Fibroblast of villous mesenchyme (primary cell): ENCODE measurements around the gene DNAI1. TPM values are rescaled to one million over a fixed set of nuclear protein-coding genes. Genes with fewer than 3 reads are reported as not detected.

Experiments used
- DNase-seq: peaks from one replicate; pipeline ENCODE4 v3.0.0-alpha.2; 2010; ENCODE audit warnings: low read depth
- H3K4me3 ChIP-seq: 2 replicates; pipeline ENCODE4 v1.5.1; 2011; ENCODE audit warnings: low read depth, mild to moderate bottlenecking, low read length
- CTCF ChIP-seq: IDR thresholded peaks from 2 replicates; pipeline ENCODE4 v1.5.1; 2012; ENCODE audit warnings: low read depth, mild to moderate bottlenecking, low read length; ENCODE audit not compliant: insufficient read depth
- total RNA-seq: library from RNA; depleted of rRNA; stranded (reverse); fragments of >200 nt; gene quantifications from 2 replicates; pipeline ENCODE4 v1.2.3, GENCODE V29; 2012

The DNAI1 gene
- total RNA-seq, 1 donor, result under 0.01 TPM

DNA sequence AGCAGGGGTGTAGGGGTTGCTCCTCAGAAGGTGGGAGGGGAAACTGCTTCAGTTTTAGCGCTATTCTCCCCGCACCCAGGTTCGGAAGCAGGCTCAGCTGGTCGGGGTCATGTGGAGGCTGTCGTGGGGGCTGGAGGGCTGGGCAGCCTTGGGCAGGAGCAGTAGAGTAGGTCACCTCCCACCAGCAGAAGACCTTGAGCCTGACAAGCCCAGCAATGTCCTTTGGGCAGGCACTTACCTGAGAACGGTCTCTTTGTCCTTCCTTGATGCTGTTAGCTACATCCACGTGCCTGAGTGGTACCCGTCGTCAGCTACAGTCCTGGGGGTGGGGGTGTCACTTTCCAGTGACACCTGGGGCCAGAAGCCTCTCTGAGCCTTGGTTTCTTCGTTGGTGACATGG is 43.9 kb downstream of the DNAI1 start:
- H3K4me3 ChIP-seq, result no peak overlapping the region
- TF ChIP-seq CTCF, result no peak
- no peak for DNase-seq

DNA sequence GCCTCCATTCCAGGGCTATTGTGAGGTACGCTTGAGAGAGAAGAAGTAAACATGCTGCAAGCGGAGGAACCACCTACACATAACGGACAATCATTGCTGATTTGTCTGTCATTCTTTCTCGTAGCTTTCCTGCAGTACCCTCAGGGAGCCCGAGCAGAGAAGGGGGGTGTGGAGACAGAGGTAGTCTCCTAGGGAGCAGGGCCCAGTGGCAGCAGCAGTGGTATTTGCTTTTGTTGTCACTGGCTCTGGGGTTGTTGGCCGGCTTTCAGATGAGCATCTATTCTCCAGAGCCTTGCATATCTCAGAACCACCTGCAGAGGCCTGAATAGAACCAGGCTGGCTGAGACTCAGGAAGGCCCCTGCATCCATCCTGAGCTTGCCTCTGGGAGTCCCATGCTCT is 44.3 kb downstream of the DNAI1 start:
- DNase-seq, result no peak
- no peak for TF ChIP-seq CTCF
- H3K4me3 ChIP-seq, result no peak overlapping the region

DNA sequence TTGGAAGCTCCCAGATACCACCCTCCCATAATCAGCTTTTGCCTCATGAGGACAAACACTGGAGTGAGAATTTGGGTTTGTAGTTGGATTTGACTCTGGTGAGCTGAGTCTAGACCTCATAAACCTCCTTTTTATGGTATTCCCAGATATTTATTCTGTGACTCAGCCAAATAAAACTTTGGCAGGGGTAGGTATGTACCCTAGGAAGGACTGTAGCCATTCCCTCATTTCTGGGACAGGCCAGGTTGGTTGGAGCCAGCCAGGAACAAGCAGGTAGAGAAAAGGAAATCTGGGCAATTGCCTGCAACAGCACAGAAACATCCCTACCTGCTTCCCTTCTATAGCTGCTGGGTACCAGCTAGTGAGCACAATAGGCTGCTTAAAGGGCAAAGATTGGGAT is 44.8 kb downstream of the DNAI1 start:
- TF ChIP-seq CTCF, result no peak
- DNase-seq, result no peak
- no peak overlapping the region for H3K4me3 ChIP-seq

GRCh38 chr9:34505370-34506120 is 46.9 kb downstream of the DNAI1 start:
- peak; percentile 21 for DNase-seq

DNA sequence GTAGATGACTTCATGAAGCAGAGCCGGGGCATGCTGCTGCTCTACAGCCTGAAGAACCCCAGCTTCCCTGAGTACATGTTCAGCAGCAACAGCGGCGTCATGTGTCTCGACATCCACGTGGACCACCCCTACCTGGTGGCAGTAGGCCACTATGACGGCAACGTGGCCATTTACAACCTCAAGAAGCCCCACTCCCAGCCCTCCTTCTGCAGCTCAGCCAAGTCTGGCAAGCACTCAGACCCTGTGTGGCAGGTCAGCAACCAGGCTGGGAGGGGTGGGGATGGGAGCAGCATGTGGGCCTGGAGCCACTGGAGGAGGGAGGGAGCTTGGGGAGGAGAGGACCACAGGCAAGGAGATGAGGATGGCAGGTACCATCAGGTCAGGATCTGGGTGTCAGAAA is 48.0 kb downstream of the DNAI1 start:
- TF ChIP-seq CTCF, result no peak
- H3K4me3 ChIP-seq, result no peak overlapping the region
- DNase-seq, result no peak

More at GRCh38 chr9:34505370-34506120, 46.9 kb downstream of the DNAI1 start:
- H3K4me3 ChIP-seq, result no peak overlapping the region
- TF ChIP-seq CTCF, result no peak

DNA sequence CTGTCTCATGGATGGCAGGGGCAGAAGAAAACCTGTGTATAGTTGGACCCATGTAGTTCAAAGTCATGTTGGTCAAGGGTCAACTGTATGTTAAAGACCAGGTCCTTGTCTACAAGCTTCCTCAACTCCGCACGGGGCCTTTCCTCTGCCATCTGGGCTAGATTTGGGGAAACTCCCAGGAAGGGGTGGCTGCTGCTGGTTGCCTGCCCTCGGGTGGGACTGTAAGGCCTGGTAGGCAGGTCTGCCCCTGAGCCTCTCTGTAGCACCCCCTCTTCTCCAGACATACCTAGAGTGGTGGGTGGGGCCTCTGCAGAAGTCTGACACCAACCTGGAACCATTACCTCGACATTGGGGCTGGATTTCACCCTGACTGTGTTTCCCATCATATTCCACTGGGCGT is 49.0 kb downstream of the DNAI1 start:
- DNase-seq, result no peak
- no peak for TF ChIP-seq CTCF
- H3K4me3 ChIP-seq, result no peak overlapping the region

GRCh38 chr9:34507966-34508365 is 49.4 kb downstream of the DNAI1 start:
- no peak for TF ChIP-seq CTCF
- H3K4me3 ChIP-seq, result no peak overlapping the region

More at GRCh38 chr9:34507966-34508365, 49.4 kb downstream of the DNAI1 start:
- no peak for DNase-seq
